IPS DF 4.7 (cell line): Measurements from ENCODE around the gene OTUD3.
"Not testable (repeated sequence)": the region's sequence is repeated elsewhere in the genome, so short reads cannot be mapped to it uniquely, and the experiment has no call there.

Experiments used
- DNase-seq: peaks from one replicate; pipeline ENCODE4 v3.0.0-alpha.2; 2013; ENCODE audit warnings: low spot score; ENCODE audit errors: extremely low read depth

The OTUD3 gene

GRCh38 chr1:19868575-19868974 lies 13.6 kb upstream of the OTUD3 start:
- DNase-seq, result not testable (repeated sequence)

DNA sequence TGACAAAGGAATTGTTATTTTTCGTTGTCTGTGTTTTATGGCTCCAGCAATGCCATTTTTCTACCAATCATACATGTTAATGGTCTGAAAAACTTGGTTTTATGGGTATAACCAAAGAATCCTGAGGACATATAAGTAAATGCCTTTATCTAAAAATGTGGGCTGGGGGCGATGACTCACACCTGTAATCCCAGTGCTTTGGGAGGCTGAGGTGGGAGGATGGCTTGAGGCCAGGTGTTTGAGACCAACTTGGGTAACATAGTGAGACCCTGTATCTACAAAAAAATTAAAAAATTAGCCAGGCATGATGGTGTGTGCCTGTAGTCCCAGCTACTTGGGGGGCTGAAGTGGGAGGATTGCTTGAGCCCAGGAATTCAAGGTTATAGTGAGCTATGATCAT lies 12.7 kb upstream of the OTUD3 start:
- DNase-seq, result not testable (repeated sequence)

DNA sequence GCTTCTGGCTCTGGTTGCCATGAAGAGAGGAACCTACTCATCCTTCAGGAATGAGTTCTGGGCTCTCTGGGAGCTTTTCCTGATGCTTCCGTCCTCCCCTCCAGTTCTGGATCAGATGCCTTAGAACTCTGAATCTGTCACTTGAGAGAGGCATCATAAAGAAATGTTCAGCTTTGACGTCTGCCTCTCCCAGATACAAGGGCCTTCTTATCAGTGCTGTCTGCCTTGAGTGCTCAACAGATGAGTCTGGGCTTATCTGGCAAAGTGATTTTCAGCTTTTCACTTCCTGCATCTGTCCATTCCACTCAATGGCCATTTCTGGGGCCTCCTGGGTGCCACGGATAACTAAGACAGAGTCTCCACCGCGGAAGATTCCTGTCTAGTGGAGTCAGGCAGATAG lies 12.3 kb upstream of the OTUD3 start:
- DNase-seq, result no peak

GRCh38 chr1:19872190-19872589 lies 10.0 kb upstream of the OTUD3 start:
- DNase-seq, result no peak

DNA sequence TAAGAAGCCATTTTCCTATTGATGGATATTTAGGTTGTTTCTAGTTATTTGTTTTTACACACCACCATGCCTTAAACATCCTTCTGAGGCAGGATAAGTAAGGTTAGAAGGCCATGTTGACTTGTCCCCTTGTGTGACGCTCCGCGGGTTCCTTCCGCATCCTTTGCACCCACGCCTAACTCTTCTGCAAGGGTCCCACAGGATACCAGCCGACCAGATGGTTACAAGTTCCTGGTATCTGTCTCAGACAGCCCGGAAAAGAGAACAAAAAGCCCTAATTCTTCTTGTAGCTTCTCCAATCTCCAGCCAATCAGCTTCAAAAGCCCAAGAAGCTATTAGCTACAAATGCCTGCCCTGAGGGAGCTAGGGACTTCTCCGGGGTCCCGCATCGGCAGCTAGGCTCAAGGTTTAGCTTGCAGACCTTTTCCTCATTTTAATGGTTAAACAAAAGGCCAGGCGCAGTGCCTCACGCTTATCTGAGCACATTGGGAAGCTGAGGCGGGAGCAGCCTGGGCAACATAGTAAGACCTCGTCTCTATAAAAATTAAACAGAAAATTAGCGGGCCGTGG lies 4.9 kb upstream of the OTUD3 start:
- DNase-seq, result no peak

GRCh38 chr1:19877821-19878636 lies 4.2 kb upstream of the OTUD3 start:
- DNase-seq, result no peak

DNA sequence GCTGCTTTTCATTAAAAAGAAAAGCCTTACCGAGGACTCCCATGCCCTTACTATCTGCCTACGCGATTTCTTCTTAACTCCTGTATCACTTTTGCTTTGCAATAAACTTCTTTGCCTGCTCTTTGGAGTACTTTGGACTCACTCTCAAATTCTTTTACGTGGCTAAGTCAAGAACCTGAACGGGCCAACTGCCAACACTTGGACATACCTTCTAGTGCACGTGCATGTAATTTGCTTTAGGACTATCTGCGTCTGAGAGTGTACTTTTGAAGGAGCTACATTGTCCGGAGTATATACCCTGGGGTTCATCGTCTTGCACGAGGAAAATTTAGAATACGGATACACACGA lies 3.6 kb upstream of the OTUD3 start:
- no peak for DNase-seq

DNA sequence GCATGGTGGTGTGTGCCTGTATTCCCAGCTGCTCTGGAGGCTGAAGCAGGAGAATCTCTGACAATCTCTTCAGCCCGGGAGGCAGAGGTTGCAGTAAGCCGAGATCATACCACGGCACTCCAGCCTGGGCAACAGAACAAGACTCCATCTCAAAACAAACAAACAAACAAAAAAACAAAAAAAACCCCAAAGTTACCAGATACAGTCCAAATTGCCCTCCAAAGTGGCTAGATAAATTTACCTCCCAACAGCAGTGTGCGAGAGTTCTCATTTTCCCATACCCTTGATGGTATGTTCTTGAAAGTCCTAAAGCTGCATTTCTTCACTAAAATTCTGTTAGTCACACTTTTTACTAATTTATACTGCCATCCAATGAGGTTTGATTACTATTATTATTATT lies 3.0 kb upstream of the OTUD3 start:
- no peak for DNase-seq

- no peak for DNase-seq
Measured at GRCh38 chr1:19879661-19880060, 2.5 kb upstream of the OTUD3 start.

DNA sequence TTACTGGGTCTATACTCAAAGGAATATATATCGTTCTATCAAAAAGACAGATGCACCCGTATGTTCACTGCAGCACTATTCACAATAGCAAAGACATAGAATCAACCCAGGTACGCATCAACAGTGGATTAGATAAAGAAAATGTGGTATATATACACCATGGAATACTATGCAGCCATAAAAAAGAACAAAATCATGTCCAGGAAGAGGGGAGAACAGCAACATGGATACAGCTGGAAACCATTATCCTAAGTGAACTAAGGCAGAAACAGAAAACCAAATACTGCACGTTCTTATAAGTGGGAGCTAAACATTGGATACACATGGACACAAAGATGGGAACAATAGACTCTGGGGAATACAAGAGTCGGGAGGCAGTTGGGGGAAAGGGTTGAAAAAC lies 1.4 kb upstream of the OTUD3 start:
- not testable (repeated sequence) for DNase-seq

GRCh38 chr1:19884312-19884711 lies 2.1 kb downstream of the OTUD3 start:
- no peak for DNase-seq

- DNase-seq, result no peak
Measured at GRCh38 chr1:19885821-19886220, 3.6 kb downstream of the OTUD3 start.

- no peak for DNase-seq
Measured at GRCh38 chr1:19888112-19888511, 5.9 kb downstream of the OTUD3 start.

DNA sequence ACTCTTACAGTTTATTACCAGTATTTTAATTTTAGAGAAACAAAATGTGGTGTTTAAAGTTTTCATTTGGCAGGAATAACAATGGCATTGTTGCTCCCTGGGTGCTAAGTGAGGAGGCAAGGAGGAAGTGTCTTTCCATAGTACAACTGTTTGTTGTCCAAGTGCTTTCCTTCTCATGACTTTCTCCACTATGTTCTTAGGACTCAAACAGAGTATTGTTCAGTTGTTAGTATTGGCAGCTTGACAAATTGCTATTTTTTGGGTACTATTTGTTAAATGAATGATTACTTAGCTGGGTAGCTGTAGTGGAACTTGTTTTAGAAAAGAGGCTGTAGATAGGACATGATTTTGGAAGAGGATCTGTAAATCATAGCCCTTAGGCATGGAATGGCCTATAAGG lies 7.5 kb downstream of the OTUD3 start:
- DNase-seq, result no peak

DNA sequence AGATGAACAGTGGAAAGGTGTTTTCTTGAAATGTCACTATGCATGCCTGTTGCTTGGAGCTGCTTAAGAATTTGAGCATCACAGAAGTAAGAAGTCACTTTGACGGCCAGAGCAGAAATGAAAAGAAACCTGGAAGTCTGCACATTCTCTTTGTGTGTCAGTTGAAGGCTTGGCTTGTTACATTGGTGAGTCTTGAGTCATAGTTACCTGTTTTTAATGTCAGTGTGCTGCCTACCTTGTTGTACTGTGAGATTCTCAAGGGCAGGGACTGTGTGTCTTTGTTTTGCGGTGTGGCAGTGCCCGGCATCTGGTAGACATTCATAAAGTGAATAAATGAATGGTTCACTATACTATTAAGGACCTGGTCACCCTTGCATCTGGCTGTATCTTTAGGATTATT lies 9.9 kb downstream of the OTUD3 start:
- no peak for DNase-seq

DNA sequence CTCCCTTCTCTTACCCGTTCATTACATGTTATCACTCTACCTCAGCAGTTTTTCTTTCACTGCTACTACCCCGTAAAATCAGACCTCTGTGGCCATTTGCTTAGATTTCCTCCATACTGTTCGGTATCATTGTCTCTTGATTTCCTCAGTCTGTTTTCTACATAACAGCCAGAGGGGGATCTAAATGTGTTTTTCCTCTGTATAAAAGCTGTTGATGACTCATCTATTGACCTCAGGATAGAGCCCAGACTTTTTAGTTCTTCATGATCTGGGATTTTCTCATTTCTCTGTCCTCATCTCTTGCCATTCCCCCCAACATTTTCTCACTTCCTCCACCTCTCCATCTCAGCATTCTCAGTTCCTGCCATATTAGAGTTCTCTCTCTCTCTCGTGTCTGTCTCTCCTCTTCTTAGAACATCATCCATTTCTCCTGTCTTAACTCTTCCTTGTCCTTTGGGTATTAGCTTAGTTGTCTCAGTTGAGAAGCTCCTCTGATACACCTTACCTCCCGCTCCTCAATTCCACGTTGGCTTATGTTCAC lies 10.5 kb downstream of the OTUD3 start:
- no peak for DNase-seq

- DNase-seq, result no peak
Measured at GRCh38 chr1:19893687-19894086, 11.5 kb downstream of the OTUD3 start.

DNA sequence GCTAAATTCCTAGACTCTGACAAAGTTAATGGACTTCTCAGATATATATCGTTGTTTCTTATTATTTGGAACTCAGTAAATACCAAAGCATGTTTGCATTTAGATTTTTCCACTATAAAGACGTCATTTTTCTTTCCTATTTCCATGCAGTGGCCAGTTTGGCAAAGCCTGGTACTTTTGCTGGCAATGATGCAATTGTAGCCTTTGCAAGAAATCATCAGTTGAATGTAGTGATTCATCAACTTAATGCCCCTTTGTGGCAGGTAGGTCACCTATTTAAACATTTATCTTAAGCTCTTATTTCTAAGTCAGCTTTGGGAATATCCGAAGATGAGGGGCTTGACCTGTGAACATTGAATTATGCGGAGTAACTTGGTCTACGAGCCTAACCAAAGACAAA lies 12.0 kb downstream of the OTUD3 start:
- no peak for DNase-seq

DNA sequence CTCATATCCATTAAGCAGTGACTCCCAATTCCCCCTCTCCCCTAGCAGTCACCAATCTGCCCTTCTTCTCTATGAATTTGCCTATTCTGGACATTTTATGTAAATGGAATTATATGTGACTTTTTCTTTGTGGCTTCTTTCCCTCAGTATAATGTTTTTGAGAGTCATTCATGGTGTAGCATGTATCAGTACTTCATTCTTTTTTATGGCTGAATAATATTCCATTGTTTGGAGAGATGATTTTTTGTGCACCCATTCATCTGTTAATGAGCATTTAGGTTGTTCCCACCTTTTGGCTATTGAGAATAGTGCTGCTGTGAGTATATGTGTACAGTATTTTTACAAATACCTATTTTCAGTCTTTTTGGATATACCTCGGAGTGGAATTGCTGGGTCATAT lies 19.5 kb downstream of the OTUD3 start:
- DNase-seq, result no peak

- DNase-seq, result no peak
Measured at GRCh38 chr1:19903621-19904020, 21.4 kb downstream of the OTUD3 start.

- no peak for DNase-seq
Measured at GRCh38 chr1:19907456-19907855, 25.3 kb downstream of the OTUD3 start.

DNA sequence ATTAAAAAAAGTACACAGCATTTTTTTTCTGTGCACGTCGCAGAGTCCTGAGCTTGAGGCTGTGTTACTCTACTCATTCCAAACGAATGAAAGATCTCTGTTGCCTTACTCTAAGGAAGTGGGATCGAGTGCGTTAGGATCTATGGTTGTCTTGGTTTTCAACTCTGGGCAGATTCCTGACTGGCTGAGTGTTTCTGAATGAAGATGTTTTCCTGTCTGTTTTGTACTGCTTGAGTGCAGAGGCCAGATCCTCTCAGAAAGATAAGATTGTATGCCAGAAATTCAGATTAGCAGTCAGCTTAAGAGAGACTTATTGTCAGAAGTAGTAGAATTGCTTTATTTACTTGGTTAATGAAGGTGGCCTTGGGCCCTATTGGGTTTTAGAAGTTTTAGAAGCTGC lies 27.2 kb downstream of the OTUD3 start:
- no peak for DNase-seq

- no peak for DNase-seq
Measured at GRCh38 chr1:19909971-19910370, 27.8 kb downstream of the OTUD3 start.
